Endothelial cell of umbilical vein (primary cell): Measurements from ENCODE around the gene GARIN5B. TPM values are rescaled to one million over a fixed set of nuclear protein-coding genes. Genes with fewer than 3 reads are reported as not detected.
A peak's percentile ranks its signal among the peaks of the same experiment; 100 is the strongest.

Experiments used
- BruUV-seq: library from RNA; stranded (reverse); fragments of 400-500 nt; replicated peaks from 2 replicates; lab custom pipeline; 2021; lab: Mats Ljungman, UMichigan
- CTCF ChIA-PET: fragments of 300-600, 350-600 bp; sonication (Branson Sonifier 250); formaldehyde crosslinking; loops from one replicate; lab custom pipeline; 2021; ENCODE audit warnings: antibody characterized with exemption, inconsistent platforms; lab: Charles Lee
- POLR2A ChIA-PET: fragments of 300-600, 350-600 bp; sonication (Branson Sonifier 250); formaldehyde crosslinking; loops from one replicate; lab custom pipeline; 2021; ENCODE audit warnings: antibody characterized with exemption, inconsistent platforms; lab: Charles Lee
- DNase-seq: peaks from one replicate; pipeline ENCODE4 v3.0.0-alpha.2; 2011; ENCODE audit warnings: low read depth, low spot score
- FAIRE-seq: peaks from 2 replicates; lab custom pipeline; 2011; peaks lifted over from hg19 to GRCh38; lab: Jason Lieb, UNC
- H2AFZ ChIP-seq: 2 replicates; pipeline ENCODE4 v1.6.0; 2012; ENCODE audit warnings: low read depth, low read length, control low read depth, inconsistent platforms
- H3K27ac ChIP-seq: 2 replicates; pipeline ENCODE4 v1.5.1; 2011; ENCODE audit warnings: low read depth, mild to moderate bottlenecking, control low read depth, low read length, moderate library complexity; ENCODE audit not compliant: insufficient read depth
- H3K27me3 ChIP-seq, 2 experiments: 2 replicates each; pipeline versions ENCODE4 v1.6.0 to v1.6.1; 2011; ENCODE audit warnings: low read length in 2 of 2, mixed read lengths in 1 of 2; ENCODE audit not compliant: control insufficient read depth in 2 of 2, insufficient read depth in 2 of 2
- H3K36me3 ChIP-seq, 2 experiments: 2 replicates in 1 of 2; 3 replicates in 1 of 2; pipeline ENCODE4 v1.5.1; 2011; ENCODE audit warnings: low read length in 2 of 2, mild to moderate bottlenecking in 1 of 2, moderate library complexity in 1 of 2; ENCODE audit not compliant: control insufficient read depth in 2 of 2, insufficient read depth in 2 of 2; ENCODE audit errors: extremely low read depth in 1 of 2
- H3K4me1 ChIP-seq: 3 replicates; pipeline ENCODE4 v1.5.1; 2011; ENCODE audit warnings: mild to moderate bottlenecking, low read length; ENCODE audit not compliant: control insufficient read depth, insufficient read depth; ENCODE audit errors: extremely low read depth
- H3K4me2 ChIP-seq: 2 replicates; pipeline ENCODE4 v1.6.1; 2011; ENCODE audit warnings: low read length, control low read depth, mixed read lengths; ENCODE audit not compliant: insufficient read depth
- H3K4me3 ChIP-seq, 3 experiments: fragments of 200-600 bp in 1 of 3; sonication (generic), shearing (Covaris generic) in 1 of 3; replicated peaks in 1 of 3; 2 replicates each; pipeline ENCODE4 v1.5.1; 2011 to 2016; ENCODE audit warnings: control low read depth in 3 of 3, low read length in 3 of 3, mild to moderate bottlenecking in 2 of 3, inconsistent platforms in 1 of 3, low read depth in 1 of 3, moderate library complexity in 1 of 3; ENCODE audit not compliant: insufficient read depth in 1 of 3
- H3K79me2 ChIP-seq: 2 replicates; pipeline ENCODE4 v1.6.0; 2012; ENCODE audit warnings: low read length, inconsistent platforms; ENCODE audit not compliant: control insufficient read depth, insufficient read depth
- H3K9ac ChIP-seq: replicated peaks from 2 replicates; pipeline ENCODE3; 2011; ENCODE audit warnings: low read length, control low read depth; ENCODE audit not compliant: insufficient read depth; ENCODE audit errors: extremely low read depth
- H3K9me1 ChIP-seq: replicated peaks from 3 replicates; pipeline ENCODE4 v1.6.0; 2011; ENCODE audit warnings: mild to moderate bottlenecking, low read length; ENCODE audit not compliant: control insufficient read depth, insufficient read depth; ENCODE audit errors: extremely low read depth
- H3K9me3 ChIP-seq: replicated peaks from 2 replicates; pipeline ENCODE4 v1.5.1; 2012; ENCODE audit warnings: low read length, inconsistent platforms; ENCODE audit not compliant: control insufficient read depth, insufficient read depth
- H4K20me1 ChIP-seq: replicated peaks from 2 replicates; pipeline ENCODE3; 2011; ENCODE audit warnings: mild to moderate bottlenecking, low read length; ENCODE audit not compliant: control insufficient read depth, insufficient read depth; ENCODE audit errors: extremely low read depth
- CTCF ChIP-seq, 2 donors: IDR thresholded peaks; 1 replicate in 1 of 2; 2 replicates in 1 of 2; pipeline ENCODE4 v1.5.1; 2011; ENCODE audit warnings: low read length in 2 of 2, mild to moderate bottlenecking in 2 of 2, moderate library complexity in 2 of 2, control low read depth in 1 of 2, inconsistent platforms in 1 of 2, low read depth in 1 of 2; ENCODE audit not compliant: insufficient read depth in 1 of 2; ENCODE audit errors: extremely low read depth in 1 of 2
- EZH2 ChIP-seq: IDR thresholded peaks from 2 replicates; pipeline ENCODE4 v1.6.1; 2012; ENCODE audit warnings: borderline replicate concordance, low read depth, mild to moderate bottlenecking, moderate library complexity, low read length, inconsistent platforms; ENCODE audit not compliant: severe bottlenecking
- FOS ChIP-seq: IDR thresholded peaks from 2 replicates; pipeline ENCODE4 v1.6.1; 2011; ENCODE audit warnings: mild to moderate bottlenecking, low read length, moderate library complexity, borderline replicate concordance; ENCODE audit not compliant: insufficient read depth
- GATA2 ChIP-seq: IDR thresholded peaks from 2 replicates; pipeline ENCODE4 v1.7.0; 2011; ENCODE audit warnings: low read depth, mild to moderate bottlenecking, moderate library complexity, mixed read lengths, low read length; ENCODE audit not compliant: insufficient read length, insufficient read depth
- JUN ChIP-seq: IDR thresholded peaks from 2 replicates; pipeline ENCODE4 v1.6.1; 2011; ENCODE audit warnings: borderline replicate concordance, low read depth; ENCODE audit not compliant: insufficient read length, insufficient read depth
- MAX ChIP-seq: IDR thresholded peaks from 2 replicates; pipeline ENCODE4 v1.6.1; 2011; ENCODE audit not compliant: insufficient read depth, insufficient read length
- MYC ChIP-seq: IDR thresholded peaks from one replicate; pipeline ENCODE4 v1.6.1; 2011; ENCODE audit warnings: mild to moderate bottlenecking, low read depth, low read length
- POLR2A ChIP-seq: IDR thresholded peaks from 2 replicates; pipeline ENCODE4 v1.6.1; 2012; ENCODE audit warnings: low read depth, mild to moderate bottlenecking, control low read depth, low read length
- POLR2AphosphoS5 ChIP-seq: IDR thresholded peaks from 2 replicates; pipeline ENCODE4 v1.6.1; 2012; ENCODE audit warnings: low read depth, mild to moderate bottlenecking, control low read depth, low read length, moderate library complexity; ENCODE audit not compliant: insufficient read depth
- dilution Hi-C: fragments of 300-500 bp; cut with MboI; formaldehyde crosslinking; loops from one replicate; pipeline ENCODE4 v1.15.0; 2019; ENCODE audit warnings: low sequenced_read_pairs; ENCODE audit not compliant: extremely low pct_ligation_motif_present
- intact Hi-C: fragments of 100-400 bp; cut with micrococcal nuclease; formaldehyde crosslinking; loops from one replicate; pipeline ENCODE4 v1.10.0; 2022
- polyA plus RNA-seq, 4 experiments: library from polyadenylated mRNA; depleted of rRNA in 3 of 4; stranded (reverse) in 3 of 4; unstranded in 1 of 4; fragments of >200 nt; gene quantifications; 2 replicates each; pipeline versions ENCODE4 v1.2.1 to v1.2.3, GENCODE V29; 2011 to 2012; ENCODE audit warnings: missing spikeins in 1 of 4
- total RNA-seq: library from RNA; stranded (reverse); gene quantifications from 2 replicates; pipeline ENCODE4 v1.2.3, GENCODE V29; 2021

Gene GARIN5B
- total and polyA plus RNA-seq, 2 donors (not counting 3 experiments of a cell fraction or from before 2014, with no cell fraction given): not detected

GRCh38 chr19:55390461-55390880, 27.4 kb upstream of the GARIN5B start:
- intact Hi-C loops (no loop called here), dilution Hi-C loops (no loop called here)
- POLR2A ChIA-PET: interaction anchor here (0.6 to 1.4 kb wide), 2 partner anchors 17 to 247 kb away, joined by 3 to 5 read pairs; partner anchors contain the start of gene UBE2S
- BruUV-seq: no TSS peak
- H2AFZ ChIP-seq: no peak overlapping the region
- DNase-seq: no peak
- CTCF ChIA-PET: interaction anchor here (1.1 to 1.9 kb wide), 2 partner anchors 89 to 98 kb away, joined by 3 to 8 read pairs; no protein-coding TSS in a partner anchor
- no peaks in the 10 kb centered on the region for H3K9me3 ChIP-seq
- H3K4me1 ChIP-seq: peaks cover 20% of the 10 kb centered on the region
- no peak overlapping the region for H3K27ac ChIP-seq
- no peak overlapping the region for H3K4me3 ChIP-seq
- peaks cover 41% of the 10 kb centered on the region for H3K79me2 ChIP-seq
- no peaks in the 10 kb centered on the region for H3K27me3 ChIP-seq
- peaks cover 4% of the 10 kb centered on the region for H4K20me1 ChIP-seq
- H3K4me2 ChIP-seq: no peak overlapping the region
- H3K36me3 ChIP-seq: peaks cover 14 to 30% of the 10 kb centered on the region in 2 experiments
- TF ChIP-seq FOS (no peak), POLR2A (no peak), GATA2 (no peak), CTCF (IDR thresholded peaks at IDR 0.05; ENCODE audit: extremely low read depth in 1 of 2, insufficient read depth in 1 of 2, low read depth in 1 of 2, low read length in 2 of 2) (no peak), MYC (no peak), EZH2 (no peak), JUN (no peak), MAX (no peak), POLR2AphosphoS5 (no peak)
- peak; percentile 18 for FAIRE-seq
- no peak overlapping the region for H3K9ac ChIP-seq
- no peaks in the 10 kb centered on the region for H3K9me1 ChIP-seq
